Measurements from ENCODE around the gene RLF.

RLF gene

GRCh38 chr1:40161125-40161887, at the start of gene RLF:
Gene RLF (plus strand): TSS chr1:40161387. CDS start chr1:40161400, 13 bp downstream.
- Histone ChIP-seq H3F3A (ENCODE audit: insufficient read depth, low read length) (peaks cover 6% of the 10 kb centered on the region; the same call in 1 of the 2 replicates), H3K79me2 (ENCODE audit: low read length) (peaks cover 55% of the 10 kb centered on the region), H3K27me3 (replicated peaks; ENCODE audit: insufficient read depth, low read length) (peaks cover 19% of the 10 kb centered on the region), H3K9me3 (replicated peaks; ENCODE audit: insufficient read depth, low read length) (no peaks in the 10 kb centered on the region), H3K4me1 (ENCODE audit: low read length) (peaks cover 11% of the 10 kb centered on the region), H3K9me2 (replicated peaks; ENCODE audit: insufficient read depth, low read length) (no peaks in the 10 kb centered on the region), H2AFZ (ENCODE audit: low read length) (peak within 1 kb of the TSS; percentile 100), H4K20me1 (ENCODE audit: insufficient read depth, low read length) (peaks cover 26% of the 10 kb centered on the region), H3K4me3 (ENCODE audit: low read length) (peak within 1 kb of the TSS; percentile 86), H3K36me3 (replicated peaks; ENCODE audit: insufficient read depth, low read length) (no peaks in the 10 kb centered on the region), H3K9ac (ENCODE audit: low read length) (peak within 1 kb of the TSS; percentile 93), H3K27ac (ENCODE audit: low read length) (peak within 1 kb of the TSS; percentile 81), H3K4me2 (ENCODE audit: low read depth, low read length) (peak within 1 kb of the TSS; percentile 97)
- no peak for TF ChIP-seq EZH2phosphoT487 (IDR thresholded peaks at IDR 0.05; ENCODE audit: low read length)
- TF ChIP-seq EZH2 (optimal IDR thresholded peaks at IDR 0.05; ENCODE audit: low read depth, low read length), result no peak
- TF ChIP-seq, protein P1, sequence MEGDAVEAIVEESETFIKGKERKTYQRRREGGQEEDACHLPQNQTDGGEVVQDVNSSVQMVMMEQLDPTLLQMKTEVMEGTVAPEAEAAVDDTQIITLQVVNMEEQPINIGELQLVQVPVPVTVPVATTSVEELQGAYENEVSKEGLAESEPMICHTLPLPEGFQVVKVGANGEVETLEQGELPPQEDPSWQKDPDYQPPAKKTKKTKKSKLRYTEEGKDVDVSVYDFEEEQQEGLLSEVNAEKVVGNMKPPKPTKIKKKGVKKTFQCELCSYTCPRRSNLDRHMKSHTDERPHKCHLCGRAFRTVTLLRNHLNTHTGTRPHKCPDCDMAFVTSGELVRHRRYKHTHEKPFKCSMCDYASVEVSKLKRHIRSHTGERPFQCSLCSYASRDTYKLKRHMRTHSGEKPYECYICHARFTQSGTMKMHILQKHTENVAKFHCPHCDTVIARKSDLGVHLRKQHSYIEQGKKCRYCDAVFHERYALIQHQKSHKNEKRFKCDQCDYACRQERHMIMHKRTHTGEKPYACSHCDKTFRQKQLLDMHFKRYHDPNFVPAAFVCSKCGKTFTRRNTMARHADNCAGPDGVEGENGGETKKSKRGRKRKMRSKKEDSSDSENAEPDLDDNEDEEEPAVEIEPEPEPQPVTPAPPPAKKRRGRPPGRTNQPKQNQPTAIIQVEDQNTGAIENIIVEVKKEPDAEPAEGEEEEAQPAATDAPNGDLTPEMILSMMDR (IDR thresholded peaks at IDR 0.05; ENCODE audit: low read length), result no peak
- peak; percentile 95 for DNase-seq

DNA sequence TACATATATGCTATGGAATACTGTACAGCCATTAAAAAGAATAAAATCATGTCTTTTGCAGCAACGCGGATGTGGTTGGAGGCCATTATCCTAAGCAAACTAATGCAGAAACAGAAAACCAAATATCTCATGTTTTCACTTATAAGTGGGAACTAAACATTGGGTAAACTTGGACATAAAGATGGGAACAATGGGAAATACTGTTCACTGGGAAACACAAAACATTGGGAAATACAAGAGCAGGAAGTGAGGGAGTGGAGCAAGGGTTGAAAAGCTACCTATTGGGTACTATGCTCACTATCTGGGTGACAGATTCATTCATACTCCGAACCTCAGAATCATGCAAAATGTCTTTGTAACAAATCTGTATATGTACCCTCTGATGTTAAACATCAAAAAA, 46.8 kb upstream of the RLF start:
- no peak for DNase-seq
- H3K27me3 ChIP-seq (replicated peaks; ENCODE audit: insufficient read depth, low read length), result no peaks in the 10 kb centered on the region
- H2AFZ ChIP-seq (ENCODE audit: low read length), result no peak overlapping the region
- no peaks in the 10 kb centered on the region for H3K36me3 ChIP-seq (replicated peaks; ENCODE audit: insufficient read depth, low read length)
- no peak overlapping the region for H3K9ac ChIP-seq (ENCODE audit: low read length)
- no peaks in the 10 kb centered on the region for H3K9me2 ChIP-seq (replicated peaks; ENCODE audit: insufficient read depth, low read length)
- no peaks in the 10 kb centered on the region for H3K4me1 ChIP-seq (ENCODE audit: low read length)
- no peak overlapping the region for H3K27ac ChIP-seq (ENCODE audit: low read length)
- no peaks in the 10 kb centered on the region for H3K9me3 ChIP-seq (replicated peaks; ENCODE audit: insufficient read depth, low read length)
- no peak overlapping the region for H3K4me2 ChIP-seq (ENCODE audit: low read depth, low read length)
- H3K4me3 ChIP-seq (ENCODE audit: low read length), result no peak overlapping the region
- TF ChIP-seq, protein P1 (IDR thresholded peaks at IDR 0.05; ENCODE audit: low read length), result no peak
- no peak for TF ChIP-seq EZH2phosphoT487 (IDR thresholded peaks at IDR 0.05; ENCODE audit: low read length)
- TF ChIP-seq EZH2 (optimal IDR thresholded peaks at IDR 0.05; ENCODE audit: low read depth, low read length), result no peak
- H3K79me2 ChIP-seq (ENCODE audit: low read length), result no peaks in the 10 kb centered on the region
- H4K20me1 ChIP-seq (ENCODE audit: insufficient read depth, low read length), result no peaks in the 10 kb centered on the region
- H3F3A ChIP-seq (ENCODE audit: insufficient read depth, low read length), result no peaks in the 10 kb centered on the region

GRCh38 chr1:40120128-40120527, 41.1 kb upstream of the RLF start:
- Histone ChIP-seq H3K4me1 (ENCODE audit: low read length) (no peaks in the 10 kb centered on the region), H3K9me3 (replicated peaks; ENCODE audit: insufficient read depth, low read length) (no peaks in the 10 kb centered on the region), H3F3A (ENCODE audit: insufficient read depth, low read length) (no peaks in the 10 kb centered on the region), H3K79me2 (ENCODE audit: low read length) (no peaks in the 10 kb centered on the region), H3K36me3 (replicated peaks; ENCODE audit: insufficient read depth, low read length) (no peaks in the 10 kb centered on the region), H3K27ac (ENCODE audit: low read length) (no peak overlapping the region), H3K4me2 (ENCODE audit: low read depth, low read length) (no peak overlapping the region), H4K20me1 (ENCODE audit: insufficient read depth, low read length) (no peaks in the 10 kb centered on the region), H3K27me3 (replicated peaks; ENCODE audit: insufficient read depth, low read length) (no peaks in the 10 kb centered on the region), H3K9me2 (replicated peaks; ENCODE audit: insufficient read depth, low read length) (no peaks in the 10 kb centered on the region), H3K9ac (ENCODE audit: low read length) (no peak overlapping the region), H3K4me3 (ENCODE audit: low read length) (no peak overlapping the region), H2AFZ (ENCODE audit: low read length) (no peak overlapping the region)
- TF ChIP-seq EZH2 (optimal IDR thresholded peaks at IDR 0.05; ENCODE audit: low read depth, low read length) (no peak), EZH2phosphoT487 (IDR thresholded peaks at IDR 0.05; ENCODE audit: low read length) (no peak)
- TF ChIP-seq, protein P1 (IDR thresholded peaks at IDR 0.05; ENCODE audit: low read length), result no peak
- DNase-seq, result no peak

Data from MM.1S (cell line).